Stimulated activated CD4-positive, alpha-beta T cell treated with anti-CD3 and anti-CD28 coated beads, Interleukin-12 subunit alpha, Interleukin-12 subunit beta, amount 100 ng/mL, for 24 hours (primary cell): ENCODE results near the gene SHISA9.

Experiments
- DNase-seq, 2 experiments: peaks; one replicate each; pipeline ENCODE4 v3.0.0-alpha.2; 2020; ENCODE audit warnings: low read depth in 2 of 2

The SHISA9 gene

GRCh38 chr16:12951976-12952375, 50.6 kb downstream of the SHISA9 start:
- DNase-seq = no peak

DNA sequence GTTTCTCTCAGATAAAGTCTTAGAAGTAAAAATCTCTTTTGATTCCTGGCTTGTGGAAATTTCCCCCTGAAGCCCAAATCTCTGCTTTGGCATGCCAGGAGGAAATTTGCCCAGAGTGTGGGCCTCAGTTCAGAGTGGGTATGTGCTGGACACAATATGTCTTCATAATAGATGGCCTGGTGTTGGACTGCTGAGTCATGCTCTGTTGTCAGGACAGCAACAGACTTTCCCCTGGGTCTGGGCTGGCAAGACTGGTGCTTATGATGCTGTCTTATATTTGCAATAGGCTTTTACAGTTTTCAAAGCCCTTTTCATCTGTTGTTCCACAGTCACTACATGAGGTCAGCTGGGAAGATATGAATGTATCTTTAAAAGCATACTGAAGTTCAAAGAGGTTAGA, 57.0 kb downstream of the SHISA9 start:
- no peak for DNase-seq

DNA sequence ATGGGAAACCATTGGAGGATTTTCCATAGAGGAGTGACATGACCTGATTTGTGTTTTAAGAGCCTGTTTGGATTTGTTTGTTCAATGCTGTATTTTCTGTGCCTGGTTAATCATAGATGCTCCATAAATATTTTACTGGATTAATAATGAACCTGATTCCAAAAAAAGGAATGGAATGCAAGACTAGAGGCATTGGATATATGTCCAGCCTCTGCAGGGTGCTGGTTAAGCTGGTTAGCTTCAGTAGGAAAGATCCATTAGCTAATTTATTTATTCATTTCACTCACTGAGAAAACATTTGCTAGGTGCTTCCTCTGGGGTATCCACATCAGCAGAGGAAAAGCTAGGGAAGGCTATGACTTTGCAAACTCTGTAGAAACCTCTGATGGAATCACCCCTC, 57.7 kb downstream of the SHISA9 start:
- no peak for DNase-seq

DNA sequence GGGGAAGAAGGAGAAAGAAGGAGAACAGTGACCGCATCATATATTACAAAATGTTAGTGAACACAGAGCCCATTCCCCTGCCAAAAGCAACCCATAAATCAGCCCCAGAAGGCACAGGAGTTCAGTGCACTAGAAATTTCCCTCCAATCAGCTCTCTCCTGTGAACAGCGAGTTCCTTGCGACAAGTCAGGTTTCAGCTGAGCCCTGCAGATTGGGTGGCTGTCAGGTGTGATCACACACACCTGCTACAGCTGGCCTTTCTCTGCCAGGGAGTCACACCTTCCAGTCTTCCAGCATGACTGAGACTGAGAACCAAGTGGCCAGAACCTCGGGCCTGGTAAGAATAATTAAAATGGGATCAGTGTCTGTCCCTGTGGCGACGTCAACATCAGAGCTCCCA, 60.2 kb downstream of the SHISA9 start:
- no peak for DNase-seq

- no peak for DNase-seq
Observed at GRCh38 chr16:12964461-12964860, 63.1 kb downstream of the SHISA9 start.

- no peak for DNase-seq
Observed at GRCh38 chr16:12965274-12965804, 63.9 kb downstream of the SHISA9 start.

DNA sequence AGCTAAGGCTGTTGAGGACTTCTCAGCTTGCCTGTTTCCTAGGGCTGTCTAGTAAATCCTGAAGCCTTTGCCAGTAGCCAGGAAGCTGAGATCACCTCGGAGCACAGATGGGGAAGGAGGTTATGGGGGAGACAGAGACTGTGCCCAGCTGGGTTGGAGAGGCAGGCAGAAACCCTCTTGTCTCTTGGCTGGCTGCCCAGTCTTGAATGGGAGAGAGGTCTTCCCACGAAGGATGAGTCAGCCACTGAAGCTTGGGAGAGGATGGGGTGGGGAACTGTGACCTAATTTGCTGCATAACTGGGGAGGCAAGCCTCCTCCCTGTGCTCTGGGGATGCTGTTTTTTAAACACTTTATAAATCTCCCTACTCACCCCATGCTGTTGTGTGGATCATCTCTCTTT, 69.8 kb downstream of the SHISA9 start:
- DNase-seq = no peak

DNA sequence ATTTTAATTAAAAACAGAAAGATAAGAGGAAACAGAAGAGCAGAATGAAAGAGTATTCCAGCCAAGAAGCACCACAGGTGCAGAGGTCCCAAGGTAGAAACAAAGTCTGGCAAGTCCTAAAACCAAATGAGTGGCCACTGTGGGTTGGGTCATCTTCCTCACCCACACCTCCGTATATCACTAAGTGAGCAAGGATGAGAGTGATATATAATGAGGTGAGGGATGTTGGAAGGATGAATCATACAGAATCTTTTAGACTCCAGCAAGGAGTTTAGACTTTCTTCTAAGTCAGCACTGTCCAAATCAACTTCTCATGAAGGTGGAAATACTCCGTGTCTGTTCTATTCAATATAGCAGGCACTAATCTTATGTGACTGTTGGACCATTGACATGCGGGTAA, 70.8 kb downstream of the SHISA9 start:
- no peak for DNase-seq

GRCh38 chr16:12975766-12976165, 74.4 kb downstream of the SHISA9 start:
- DNase-seq = no peak

DNA sequence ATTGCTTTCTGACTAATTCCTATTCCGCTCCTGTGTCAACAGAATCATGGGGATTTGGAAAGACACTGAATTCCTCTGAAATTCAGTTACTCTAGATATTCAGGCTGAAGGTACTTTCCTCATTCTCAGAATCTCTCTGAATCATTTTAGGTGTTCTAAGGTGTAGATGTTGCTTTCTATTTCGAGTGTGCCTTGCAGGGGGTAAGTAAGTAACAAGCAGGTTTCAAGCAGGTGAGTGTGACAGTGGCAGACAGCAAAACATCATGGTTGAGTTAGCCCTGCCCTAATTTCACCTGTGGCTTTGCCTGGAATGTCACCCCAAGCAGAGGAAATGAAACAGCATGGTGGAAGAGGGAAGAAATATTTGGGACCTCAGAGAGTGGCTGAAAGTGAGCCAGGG, 75.1 kb downstream of the SHISA9 start:
- no peak for DNase-seq

- DNase-seq = no peak
Observed at GRCh38 chr16:12976936-12977335, 75.5 kb downstream of the SHISA9 start.

DNA sequence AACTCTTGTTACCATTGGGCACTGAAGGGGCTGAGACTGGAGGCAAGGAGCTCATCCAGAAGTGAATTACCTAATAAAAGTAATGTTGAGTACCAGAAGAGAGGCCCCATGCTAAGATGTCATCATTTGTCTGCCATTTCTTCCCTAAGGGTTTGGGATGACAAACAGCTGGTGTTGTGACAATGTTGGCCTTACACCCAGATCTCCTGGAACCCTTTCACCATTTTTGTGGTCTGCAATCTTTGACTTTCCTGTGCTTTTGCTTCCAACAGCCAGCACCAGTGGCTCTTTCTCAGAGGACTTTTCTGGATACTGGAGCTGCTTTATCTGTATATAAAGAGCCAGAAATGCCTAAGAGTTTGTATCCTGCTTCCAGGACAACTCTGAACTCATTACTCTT, 84.1 kb downstream of the SHISA9 start:
- no peak for DNase-seq

GRCh38 chr16:12988071-12988470, 86.7 kb downstream of the SHISA9 start:
- DNase-seq = no peak

DNA sequence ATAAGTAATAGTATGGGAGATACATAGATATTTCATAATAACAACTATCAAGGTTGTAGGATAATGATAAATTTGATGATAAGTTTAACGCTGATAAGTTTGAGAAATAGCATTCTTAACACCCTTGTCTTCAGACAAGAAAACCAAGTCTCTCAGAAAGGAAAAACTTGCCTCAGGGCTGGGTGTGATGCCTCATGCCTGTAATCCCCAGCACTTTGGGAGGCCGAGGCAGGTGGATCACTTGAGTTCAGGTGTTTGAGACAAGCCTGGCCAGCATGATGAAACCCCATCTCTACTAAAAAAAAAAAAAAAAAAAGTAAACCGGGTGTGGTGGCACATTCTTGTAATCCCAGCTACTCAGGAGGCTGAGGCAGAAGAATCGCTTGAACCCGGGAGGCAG, 90.7 kb downstream of the SHISA9 start:
- DNase-seq = no peak

GRCh38 chr16:12994402-12994801, 93.0 kb downstream of the SHISA9 start:
- DNase-seq = no peak

- DNase-seq = no peak
Observed at GRCh38 chr16:12995721-12996372, 94.4 kb downstream of the SHISA9 start.

- no peak for DNase-seq
Observed at GRCh38 chr16:12998361-12999085, 97.1 kb downstream of the SHISA9 start.

DNA sequence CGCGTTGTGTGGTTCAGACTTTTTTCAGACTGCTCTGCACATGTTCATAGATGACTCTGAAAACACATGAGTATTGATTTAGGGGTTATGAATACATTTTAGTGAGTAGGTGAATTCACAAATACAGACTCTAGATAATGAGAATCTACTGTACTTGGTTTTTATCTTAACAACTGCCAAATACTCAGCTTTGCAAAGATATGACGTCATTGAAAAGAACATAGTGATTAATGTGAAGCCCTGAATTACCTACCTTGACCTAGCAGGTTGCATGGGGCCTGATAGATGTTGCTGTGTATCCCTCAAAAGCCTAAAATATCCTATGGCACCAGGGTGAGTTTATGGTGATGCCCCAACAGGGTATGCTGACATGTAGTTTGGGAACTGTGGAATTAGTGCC, 98.0 kb downstream of the SHISA9 start:
- no peak for DNase-seq

DNA sequence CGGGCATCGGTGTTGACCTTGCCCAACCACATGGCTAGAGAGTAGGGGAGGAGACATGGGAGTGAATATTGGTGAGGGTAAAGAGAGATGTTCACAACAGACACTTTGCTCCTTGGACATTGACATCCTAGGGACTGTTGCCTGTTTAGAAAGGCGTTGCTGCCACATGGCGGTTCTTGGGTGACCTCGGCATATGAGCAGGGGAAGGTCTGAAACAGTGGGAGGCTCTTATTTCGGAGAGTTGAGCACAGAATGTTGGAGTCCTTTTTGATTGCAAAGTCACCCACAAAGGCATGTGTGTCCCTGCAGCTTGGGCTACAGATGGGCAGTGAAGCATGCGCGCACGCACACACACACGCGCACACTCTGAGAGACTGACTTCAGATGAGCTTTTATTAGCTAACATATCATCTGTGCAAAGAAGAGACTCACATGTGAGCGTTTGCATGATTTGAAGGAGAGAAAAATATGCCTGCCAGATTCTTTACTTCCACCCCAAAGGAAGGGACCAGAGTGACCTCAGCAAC, 104.4 kb downstream of the SHISA9 start:
- no peak for DNase-seq

DNA sequence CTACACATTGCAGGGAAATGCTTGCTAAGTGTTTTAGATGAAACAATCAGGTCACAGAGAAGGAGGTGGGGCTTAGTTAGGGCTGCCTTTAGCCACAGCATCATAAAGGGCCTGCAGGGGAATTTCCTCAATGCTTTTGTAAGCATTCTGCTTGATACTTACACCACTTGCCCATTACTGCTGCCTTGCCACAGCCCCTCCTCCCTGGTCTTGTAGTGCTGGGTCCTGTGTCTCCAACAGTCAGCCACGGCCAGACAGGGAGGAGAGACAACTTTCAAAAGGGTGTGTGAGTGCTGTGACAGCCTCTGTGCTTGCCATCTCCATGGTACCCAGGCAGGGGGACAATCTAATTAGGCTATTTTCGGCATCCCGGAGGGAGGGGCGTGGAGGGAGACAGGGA, 111.2 kb downstream of the SHISA9 start:
- no peak for DNase-seq

DNA sequence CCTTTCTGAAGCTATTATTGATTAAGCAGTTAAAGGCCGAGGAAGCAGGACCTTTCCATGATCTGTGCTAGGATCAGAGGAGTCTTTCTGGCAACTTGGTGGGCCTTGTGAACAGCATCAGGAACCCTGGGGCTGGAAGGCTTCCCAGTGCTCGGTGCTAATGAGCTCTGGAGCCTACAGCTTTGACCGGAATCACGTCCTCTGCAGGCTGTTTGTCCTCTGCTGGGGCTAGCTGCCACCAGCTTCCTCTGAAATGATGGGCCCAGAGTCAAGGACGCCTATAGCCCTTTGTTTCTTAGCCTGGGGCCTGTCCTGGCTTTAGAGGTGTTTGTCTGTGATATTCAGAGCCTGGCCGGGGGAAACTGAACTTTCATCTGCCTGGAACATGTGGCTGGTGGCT, 111.6 kb downstream of the SHISA9 start:
- DNase-seq = no peak

DNA sequence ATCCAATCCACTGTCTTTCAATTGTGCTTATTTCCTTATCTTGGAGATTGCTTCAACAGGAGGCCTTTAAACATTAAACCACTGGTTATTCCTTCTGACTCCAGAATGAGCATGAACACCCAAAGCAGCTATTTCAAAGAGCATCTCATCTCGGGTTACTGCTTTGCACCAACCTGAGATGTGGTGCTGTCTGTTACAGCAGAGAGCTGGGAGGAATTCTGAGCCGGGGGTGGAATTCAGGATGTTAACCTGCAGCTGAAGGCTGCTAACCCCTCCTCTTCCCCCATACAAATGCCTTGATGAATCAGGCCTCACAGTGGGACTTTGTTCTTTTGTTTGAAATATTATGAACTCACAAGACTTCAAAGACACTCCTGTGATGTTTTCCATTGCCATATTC, 113.1 kb downstream of the SHISA9 start:
- DNase-seq = no peak

DNA sequence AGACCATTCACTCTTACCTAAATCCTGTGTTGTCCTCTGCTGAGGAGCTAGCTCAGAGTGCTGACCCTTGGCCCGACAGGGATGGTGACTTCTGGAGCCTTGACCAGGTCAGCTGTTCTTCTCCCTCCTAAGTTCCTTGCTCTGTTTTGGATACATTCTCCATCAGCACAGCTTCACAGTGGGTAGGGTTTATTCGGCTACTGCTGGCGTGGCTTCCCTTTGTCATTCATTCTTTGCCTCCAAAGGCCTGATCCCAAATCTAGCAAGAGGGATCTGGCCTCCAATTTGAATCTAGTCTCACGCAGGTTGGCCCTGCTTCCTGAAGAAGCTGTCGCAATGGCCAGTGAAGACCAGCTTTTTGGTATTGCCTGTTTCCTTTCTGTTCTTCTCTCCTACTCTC, 116.6 kb downstream of the SHISA9 start:
- no peak for DNase-seq
